ENCODE measurements around the gene PKNOX1.
"Not testable (repeated sequence)": the region's sequence is repeated elsewhere in the genome, so short reads cannot be mapped to it uniquely, and the experiment has no call there.

PKNOX1 gene

GRCh38 chr21:43021191-43021590, 46.8 kb downstream of the PKNOX1 start:
- no peak for DNase-seq

- DNase-seq, result no peak
Measured at GRCh38 chr21:43021756-43022600, 47.6 kb downstream of the PKNOX1 start.

GRCh38 chr21:43023175-43023574, 48.8 kb downstream of the PKNOX1 start:
- DNase-seq, result no peak

GRCh38 chr21:43024439-43025136, 50.2 kb downstream of the PKNOX1 start:
- no peak for DNase-seq

GRCh38 chr21:43025636-43026180, 51.3 kb downstream of the PKNOX1 start:
- no peak for DNase-seq

DNA sequence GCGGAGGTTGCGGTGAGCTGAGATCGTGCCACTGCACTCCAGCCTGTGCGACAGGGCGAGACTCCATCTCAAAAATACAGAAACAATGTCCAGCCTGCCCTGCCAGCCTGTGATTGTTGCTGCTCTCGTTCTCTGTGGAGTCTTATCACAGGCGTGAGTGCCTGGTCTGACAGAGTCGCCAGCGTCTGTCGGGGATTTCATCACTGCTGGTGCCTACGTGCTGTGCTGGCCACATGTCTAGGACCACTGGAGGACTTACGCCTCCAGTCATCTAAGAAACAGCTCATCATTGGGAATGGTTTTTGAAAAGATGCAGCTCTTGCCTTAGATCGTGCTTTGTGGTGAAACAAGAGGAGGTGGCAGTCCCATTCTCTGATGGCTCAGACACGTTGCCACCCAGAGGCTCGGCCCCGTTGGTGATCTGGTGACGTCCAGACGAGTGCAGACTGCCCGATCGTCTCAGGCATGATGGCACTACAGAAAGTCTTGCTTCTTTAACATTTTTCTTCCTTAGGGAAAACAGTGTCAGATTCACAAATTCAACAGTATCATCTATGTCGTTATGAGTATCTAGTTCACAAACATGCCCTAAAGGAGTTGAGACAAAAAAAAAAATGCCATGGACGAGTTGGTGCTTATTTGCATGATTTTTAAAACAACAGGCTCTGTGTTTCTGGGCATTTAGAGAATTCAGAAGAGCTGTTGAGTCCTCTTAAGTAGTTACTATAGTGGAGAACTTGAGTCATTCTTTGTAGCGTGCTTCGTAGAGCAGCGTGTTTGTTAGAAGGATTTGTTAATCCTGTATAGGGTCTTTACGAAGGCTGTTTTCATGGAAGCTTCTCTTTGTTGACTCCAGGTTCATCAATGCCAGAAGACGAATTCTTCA, 53.7 kb downstream of the PKNOX1 start:
- DNase-seq, result no peak

- no peak for DNase-seq
Measured at GRCh38 chr21:43029785-43030184, 55.4 kb downstream of the PKNOX1 start.

GRCh38 chr21:43031121-43031619, 56.8 kb downstream of the PKNOX1 start:
- DNase-seq, result no peak

GRCh38 chr21:43034101-43034500, 59.7 kb downstream of the PKNOX1 start:
- DNase-seq, result no peak

DNA sequence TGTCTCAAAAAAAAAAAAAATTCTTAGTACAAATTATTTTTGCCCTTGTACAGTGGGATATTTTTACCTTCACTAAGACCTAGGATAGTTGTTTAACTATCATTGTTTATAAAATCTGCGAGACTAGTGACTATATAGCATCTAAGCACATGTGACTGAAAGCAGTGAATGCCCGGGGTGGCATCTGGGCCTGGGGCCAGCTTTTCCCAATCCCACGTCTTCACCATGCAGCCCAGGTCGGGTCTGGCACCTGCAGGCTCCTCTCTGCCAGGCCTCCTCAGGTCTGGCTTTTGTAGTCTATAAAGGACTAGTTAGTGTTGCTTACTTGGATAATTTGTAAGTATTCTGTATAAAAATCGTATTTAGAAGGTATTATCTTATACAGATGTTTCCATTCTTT, 60.5 kb downstream of the PKNOX1 start:
- DNase-seq, result no peak

- DNase-seq, result not testable (repeated sequence)
Measured at GRCh38 chr21:43036889-43037288, 62.5 kb downstream of the PKNOX1 start.

DNA sequence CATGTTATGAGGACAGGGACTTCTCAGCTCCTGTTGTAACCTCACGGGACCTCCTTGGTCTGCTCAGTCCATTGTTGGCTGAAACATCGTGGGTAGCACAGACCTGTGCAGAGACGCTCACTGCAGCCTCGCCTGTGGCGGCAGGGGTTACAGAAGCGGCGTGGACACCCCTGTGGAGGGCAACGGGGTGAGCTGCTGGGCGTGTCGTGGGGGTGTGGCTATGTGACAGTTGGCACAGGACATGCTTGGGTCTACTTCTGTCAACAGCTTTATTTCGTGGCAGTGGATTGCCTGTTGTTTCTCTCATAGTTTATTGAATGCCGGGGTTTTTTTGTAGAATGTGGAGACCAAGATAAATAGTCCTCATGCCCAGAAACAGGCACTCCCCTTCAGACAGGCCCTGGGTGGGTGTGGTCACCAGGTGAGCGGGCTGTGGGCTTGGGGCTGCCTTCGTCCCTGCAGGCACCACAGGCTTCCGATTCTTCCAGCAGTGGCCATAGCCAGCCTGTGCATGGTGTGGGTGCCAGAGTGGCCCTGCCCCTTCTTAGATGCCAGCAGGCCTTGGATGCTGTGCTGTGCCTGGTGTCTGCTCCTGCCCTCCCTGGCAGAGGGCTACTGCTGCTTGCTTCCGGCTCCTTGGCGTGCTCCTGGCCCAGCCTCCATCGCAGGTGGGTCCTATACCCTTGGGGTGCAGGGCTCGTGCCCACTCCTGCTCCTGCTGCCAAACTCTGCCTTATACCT, 63.7 kb downstream of the PKNOX1 start:
- not testable (repeated sequence) for DNase-seq

GRCh38 chr21:43038659-43039044, 64.3 kb downstream of the PKNOX1 start:
- not testable (repeated sequence) for DNase-seq

DNA sequence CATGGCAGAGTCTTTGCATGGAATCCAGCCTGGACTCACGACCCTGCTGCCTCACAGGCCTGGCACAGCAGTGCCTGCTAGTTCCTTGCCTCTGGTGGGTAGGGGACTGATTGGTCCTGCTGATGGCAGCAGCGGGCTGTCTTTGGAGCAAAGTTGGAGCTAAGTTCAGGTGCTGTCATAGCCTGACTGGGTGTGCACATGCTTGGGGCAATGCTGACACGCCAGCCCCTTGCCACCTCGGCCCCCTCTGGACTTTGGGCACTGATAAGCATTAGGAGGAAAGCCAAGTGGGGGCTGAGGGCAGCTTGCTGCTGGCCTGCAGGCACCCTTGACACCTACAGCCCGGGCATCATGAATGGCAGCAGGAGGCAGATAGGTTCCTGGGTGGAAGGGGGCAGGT, 67.8 kb downstream of the PKNOX1 start:
- not testable (repeated sequence) for DNase-seq

- DNase-seq, result not testable (repeated sequence)
Measured at GRCh38 chr21:43043291-43043690, 68.9 kb downstream of the PKNOX1 start.

GRCh38 chr21:43044547-43044946, 70.2 kb downstream of the PKNOX1 start:
- not testable (repeated sequence) for DNase-seq

DNA sequence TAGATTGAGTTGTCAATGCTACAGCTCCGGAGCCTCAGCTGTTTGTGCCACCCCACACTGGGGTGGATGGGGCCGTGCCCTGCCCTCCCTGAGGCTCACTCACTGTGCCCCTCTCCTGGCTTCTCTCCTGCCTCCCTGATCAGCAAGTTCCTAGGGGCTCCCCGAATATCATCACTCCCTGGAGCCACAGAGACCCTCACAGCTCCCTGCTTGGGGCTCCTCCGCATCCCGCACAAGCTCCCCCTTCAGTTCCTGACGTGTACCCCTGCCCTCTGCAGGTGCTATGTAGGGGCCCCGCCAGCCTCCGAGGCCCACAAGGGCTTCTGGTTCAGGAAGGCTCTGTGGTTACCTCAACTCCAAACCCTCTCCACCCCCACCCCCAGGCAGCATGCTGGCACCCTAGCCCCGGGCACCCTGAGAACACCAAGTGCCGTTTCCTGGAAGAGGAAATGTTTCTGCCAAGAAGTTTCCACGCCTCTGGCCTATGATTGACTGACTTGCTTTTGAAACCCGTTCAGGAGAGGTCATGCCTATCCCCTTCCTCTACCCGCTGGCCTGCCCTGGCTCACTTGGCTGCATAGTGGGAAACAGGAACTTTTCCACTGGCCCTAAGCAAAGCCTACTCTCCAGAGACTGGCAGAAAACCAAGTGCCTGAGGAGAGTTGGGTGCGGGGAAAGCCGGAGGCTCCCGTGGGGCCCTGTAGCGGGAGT, 71.0 kb downstream of the PKNOX1 start:
- DNase-seq, result not testable (repeated sequence)

DNA sequence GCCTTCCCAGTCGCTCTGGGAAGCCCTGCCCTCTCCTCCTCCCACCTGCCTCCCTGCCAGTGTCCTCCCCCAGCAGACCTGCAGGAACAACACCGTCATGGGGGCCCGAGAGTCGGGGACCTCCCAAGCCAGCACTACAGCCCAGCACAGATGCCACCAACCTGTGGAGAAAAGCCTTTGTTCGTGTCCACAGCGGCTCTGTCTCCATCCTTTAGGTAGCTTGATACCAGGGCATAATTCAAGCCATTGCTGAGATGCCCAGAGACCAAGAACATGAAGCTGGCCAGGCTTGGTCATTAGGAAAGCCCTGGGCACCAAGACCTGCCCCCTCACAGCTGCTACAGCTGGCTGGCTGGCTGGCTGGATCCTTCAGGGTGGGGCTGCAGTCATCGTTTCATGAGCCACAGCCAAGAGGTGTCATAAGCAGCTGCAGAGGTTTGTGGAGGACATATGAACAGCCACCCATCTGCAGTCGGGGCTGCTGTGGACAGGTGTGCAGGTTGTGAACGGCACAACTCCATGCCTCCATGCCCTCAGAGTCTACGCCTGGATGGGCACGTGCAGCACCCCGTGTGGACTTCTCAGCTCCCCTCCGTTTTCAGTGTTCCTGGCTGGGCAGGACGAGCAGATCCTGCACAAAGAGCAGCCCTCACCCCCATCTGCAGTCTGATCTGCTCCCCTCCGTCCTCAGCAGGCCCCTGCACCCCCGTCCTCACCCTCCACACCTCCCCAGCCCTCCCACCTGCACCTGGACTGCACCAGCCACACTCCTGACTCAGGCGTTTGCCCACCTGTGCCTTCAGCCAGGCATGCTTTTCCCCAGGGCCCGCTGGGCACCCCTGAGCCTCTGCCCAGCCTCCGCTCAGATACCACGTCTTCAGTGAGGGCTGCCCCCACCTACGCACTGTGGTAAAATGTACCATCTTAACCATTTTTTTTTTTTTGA, 71.8 kb downstream of the PKNOX1 start:
- DNase-seq, result not testable (repeated sequence)

- DNase-seq, result not testable (repeated sequence)
Measured at GRCh38 chr21:43053112-43053511, 78.8 kb downstream of the PKNOX1 start.

All from DMS 273 treated with DMSO at 0.1 percent for 48 hours (cell line).